Regular cardiac myocyte (primary cell): ENCODE results near the gene SLC6A15. TPM values are rescaled to one million over a fixed set of nuclear protein-coding genes. Genes with fewer than 3 reads are reported as not detected.

Experiments
- total RNA-seq: library from RNA; depleted of rRNA; stranded (reverse); fragments of >200 nt; gene quantifications from 2 replicates; pipeline ENCODE4 v1.2.3, GENCODE V29; 2014

SLC6A15 gene
- total RNA-seq = 0.77 and 0.85 TPM in 2 replicates

DNA sequence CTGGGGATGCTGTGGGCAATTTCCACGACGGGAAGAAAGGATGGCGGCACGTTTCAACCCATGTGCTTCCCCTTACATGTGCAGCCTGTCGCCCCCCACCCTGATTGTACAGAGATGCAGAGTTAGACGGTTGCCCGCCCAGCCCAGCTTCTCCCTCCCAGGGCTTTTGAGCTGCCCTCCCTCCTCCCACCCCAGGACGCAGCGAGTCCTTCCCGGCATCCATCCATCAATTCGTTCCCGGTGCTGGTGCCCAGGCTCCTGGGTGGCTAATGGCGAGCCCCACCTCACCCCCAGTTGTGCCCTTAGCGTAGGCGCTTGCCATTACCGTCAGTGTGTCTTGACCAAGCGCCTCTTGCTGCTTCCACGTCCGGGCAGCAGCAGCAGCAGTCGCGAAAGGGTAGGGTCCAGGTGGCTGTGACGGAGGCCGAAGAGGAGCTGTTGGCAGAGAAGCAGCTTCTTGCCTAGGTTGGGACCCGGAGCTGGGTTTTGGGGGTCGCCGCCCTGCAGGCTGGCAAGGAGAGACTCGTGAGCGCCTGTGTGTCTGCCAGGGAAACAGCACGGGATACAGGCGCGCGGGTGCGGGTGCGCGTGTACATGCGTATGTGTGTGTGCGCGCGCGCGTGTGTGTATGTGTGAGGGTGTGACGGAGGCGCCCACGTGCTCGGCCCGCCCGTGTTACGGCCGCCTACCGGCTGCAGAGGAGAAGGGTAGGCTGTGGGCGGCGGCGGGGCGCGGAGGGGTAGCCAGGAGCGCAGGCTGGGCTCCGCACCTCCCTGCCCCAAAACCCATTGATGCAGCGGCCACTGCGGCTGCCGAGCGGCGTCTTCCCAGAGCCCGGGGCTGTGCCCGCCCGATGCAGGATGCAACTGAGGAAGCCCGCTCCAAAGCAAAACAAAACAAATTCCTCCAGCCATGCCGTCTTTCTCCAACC is at the start of gene SLC6A15:
Gene SLC6A15 (minus strand): TSS at position 602 of the 931 bp plus-strand sequence. CDS start 20,679 bp downstream, outside the sequence.

Other genes with a start within 250 kb of the SLC6A15 start
- gene TSPAN19, start 123.5 kb upstream of the SLC6A15 start, total RNA-seq = not detected in 2 replicates
- under 0.01 and 0.38 TPM in 2 replicates for gene LRRIQ1, start 123.6 kb upstream of the SLC6A15 start, total RNA-seq